Heart left ventricle (tissue), 13 donors: ENCODE results near the gene LPCAT2.

Experiments
- POLR2A ChIP-seq, 2 donors: fragments of 450-650 bp; IDR thresholded peaks; one replicate each; pipeline ENCODE4 v1.6.1; 2017; ENCODE audit warnings: antibody characterized with exemption in 2 of 2, mild to moderate bottlenecking in 2 of 2, moderate library complexity in 2 of 2
- TF ChIP-seq, protein P1 (sequence below), 12 donors: fragments of 200-600 bp; sonication (generic) in 4 of 12; IDR thresholded peaks; one replicate each; pipeline versions ENCODE4 v1.5.0 to v1.8.0; 2018 to 2022; ENCODE audit warnings: antibody characterized with exemption in 12 of 12, mild to moderate bottlenecking in 5 of 12
- donor health status: ischemic (EF 13 %, LVEDD 7.1; RV severe dilation, severe dysfunction).
- donor health status: DM: no; HTN: yes; CAD: no.
- donor health status: DM: no; HTN: no; CAD: no.
- donor health status: ischemic (EF 25% LVEDD 6.9; RV normal size, moderate dysfunction).
- donor health status: ischemic (EF 25% LVEDD 5.7; RV mildly dilated, moderate dysfunction).
- donor health status: ischemic (EF 35%, LVEDD 5.7; RV mildly dilated, moderate dysfunction).
- donor health status: nonischemic (EF 11% LVEDD 7.7; RV severe dilation, severe dysfunction).
- donor health status: DM: yes; HTN: yes; CAD: no.
- donor health status: PGD.
- donor health status: ischemic (EF 29% LVEDD 5.4; RV normal size, mild dysfunction).
- donor health status: nonischemic (EF 23%, LVEDD 6.1; RV moderate dilation, normal function).

- TF ChIP-seq, protein P1, sequence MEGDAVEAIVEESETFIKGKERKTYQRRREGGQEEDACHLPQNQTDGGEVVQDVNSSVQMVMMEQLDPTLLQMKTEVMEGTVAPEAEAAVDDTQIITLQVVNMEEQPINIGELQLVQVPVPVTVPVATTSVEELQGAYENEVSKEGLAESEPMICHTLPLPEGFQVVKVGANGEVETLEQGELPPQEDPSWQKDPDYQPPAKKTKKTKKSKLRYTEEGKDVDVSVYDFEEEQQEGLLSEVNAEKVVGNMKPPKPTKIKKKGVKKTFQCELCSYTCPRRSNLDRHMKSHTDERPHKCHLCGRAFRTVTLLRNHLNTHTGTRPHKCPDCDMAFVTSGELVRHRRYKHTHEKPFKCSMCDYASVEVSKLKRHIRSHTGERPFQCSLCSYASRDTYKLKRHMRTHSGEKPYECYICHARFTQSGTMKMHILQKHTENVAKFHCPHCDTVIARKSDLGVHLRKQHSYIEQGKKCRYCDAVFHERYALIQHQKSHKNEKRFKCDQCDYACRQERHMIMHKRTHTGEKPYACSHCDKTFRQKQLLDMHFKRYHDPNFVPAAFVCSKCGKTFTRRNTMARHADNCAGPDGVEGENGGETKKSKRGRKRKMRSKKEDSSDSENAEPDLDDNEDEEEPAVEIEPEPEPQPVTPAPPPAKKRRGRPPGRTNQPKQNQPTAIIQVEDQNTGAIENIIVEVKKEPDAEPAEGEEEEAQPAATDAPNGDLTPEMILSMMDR (IDR thresholded peaks at IDR 0.05): no peak
- no peak for TF ChIP-seq POLR2A (IDR thresholded peaks at IDR 0.05)
Observed at GRCh38 chr16:55500530-55501011, 8.3 kb upstream of the LPCAT2 start.
